ENCODE results near the gene PIP4P1. TPM values are rescaled to one million over a fixed set of nuclear protein-coding genes. Genes with fewer than 3 reads are reported as not detected.
A peak's percentile ranks its signal among the peaks of the same experiment; 100 is the strongest.

Gene PIP4P1
- total and polyA plus RNA-seq, 2 of the 8 experiments (the other 6 are each of a cell fraction or from before 2014, with no cell fraction given): 29.5 to 60.0 TPM

DNA sequence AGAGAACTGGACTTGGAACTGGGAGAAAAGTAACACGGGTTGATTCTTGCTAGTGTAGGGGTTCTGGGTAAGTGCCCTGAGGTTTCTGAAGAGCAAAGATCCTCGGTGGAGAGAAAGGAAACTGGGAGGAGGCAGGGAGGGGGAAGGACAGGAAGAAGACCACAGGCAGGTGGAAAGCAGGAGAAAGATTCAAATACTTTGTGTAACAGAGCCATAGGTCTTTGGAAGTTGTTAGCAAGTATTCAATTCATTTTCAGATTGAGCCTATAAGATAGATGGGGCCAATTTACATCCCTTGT, 9.3 kb upstream of the PIP4P1 start:
- H2BK20ac ChIP-seq (ENCODE audit: low read length): no peak overlapping the region
- peaks cover 4 to 9% of the 10 kb centered on the region in 2 experiments for H4K20me1 ChIP-seq (replicated peaks in 1 of 2; ENCODE audit: control insufficient read depth in 1 of 2, insufficient read depth in 2 of 2, low read length in 2 of 2)
- H3K36me3 ChIP-seq (ENCODE audit: control insufficient read depth in 2 of 4, insufficient read depth in 4 of 4, low read length in 3 of 4): peaks cover 18 to 32% (median 29%) of the 10 kb centered on the region in 4 experiments; a peak in 7 of 8 replicates
- peak overlapping the region; percentile 92 to 100 for H3K4me2 ChIP-seq (ENCODE audit: insufficient read depth in 1 of 2, low read depth in 2 of 2, low read length in 2 of 2)
- peak overlapping the region; percentile 93; the same call in 1 of the 2 replicates for H2BK12ac ChIP-seq (ENCODE audit: low read depth, low read length)
- FAIRE-seq: no peak
- ChIA-PET CTCF (ENCODE audit: partially characterized antibody) (interaction anchor here (1.7 kb wide), 1 partner anchor 135 kb away, joined by 10 read pairs; no protein-coding TSS in a partner anchor), POLR2A (ENCODE audit: partially characterized antibody) (interaction anchor here (1.1 to 6.7 kb wide), 21 partner anchors 8 to 214 kb away, joined by 3 to 88 read pairs (median 9); partner anchors contain the start of genes APEX1, KLHL33, OSGEP and PARP2)
- peak overlapping the region; percentile 52; the same call in 1 of the 2 replicates for H2AFZ ChIP-seq (ENCODE audit: low read length)
- H3K23me2 ChIP-seq (ENCODE audit: low read depth, low read length): peaks cover 10% of the 10 kb centered on the region
- peak overlapping the region; percentile 85 for H3K18ac ChIP-seq (ENCODE audit: extremely low read depth, low read length)
- H2BK5ac ChIP-seq (ENCODE audit: low read depth, low read length): 0 out of 2 replicates have a peak overlapping the region, but pooled peaks have one; percentile 86
- no peak overlapping the region for H3K14ac ChIP-seq (ENCODE audit: insufficient read length)
- H3K23ac ChIP-seq (ENCODE audit: insufficient read length): no peak overlapping the region
- no peak for DNase-seq (ENCODE audit: low read depth in 1 of 2, low spot score in 2 of 2)
- H4K5ac ChIP-seq (ENCODE audit: insufficient read length, low read depth, low read length): no peak overlapping the region
- TF ChIP-seq RNF2 (IDR thresholded peaks at IDR 0.05; ENCODE audit: borderline replicate concordance, low read depth, low read length, missing control alignments, poor library complexity, severe bottlenecking): no peak
- TF ChIP-seq SIX5 (IDR thresholded peaks at IDR 0.05; ENCODE audit: low read depth, low read length): no peak
- TF ChIP-seq TCF12 (IDR thresholded peaks at IDR 0.05; ENCODE audit: low read depth, low read length): no peak
- no peak overlapping the region for H4K8ac ChIP-seq (ENCODE audit: extremely low read depth, insufficient read depth, low read length)
- no peaks in the 10 kb centered on the region for H3K9me3 ChIP-seq (ENCODE audit: insufficient read depth in 2 of 2, low read depth in 1 of 2, low read length in 1 of 2)
- H4K91ac ChIP-seq (replicated peaks; ENCODE audit: insufficient read length, low read length): no peak overlapping the region
- peak overlapping the region; percentile 64 to 95 (median 92) for H3K9ac ChIP-seq (replicated peaks in 1 of 4; ENCODE audit: extremely low read depth in 1 of 4, low read depth in 3 of 4, low read length in 3 of 4)
- H3K56ac ChIP-seq (replicated peaks; ENCODE audit: insufficient read length, low read depth, low read length): no peak overlapping the region
- H3K79me2 ChIP-seq (ENCODE audit: control insufficient read depth in 1 of 2, insufficient read depth in 2 of 2, low read length in 2 of 2): peaks cover 14 to 36% of the 10 kb centered on the region in 2 experiments; a peak in 3 of 4 replicates
- no peak overlapping the region for H3K4ac ChIP-seq (replicated peaks; ENCODE audit: insufficient read length, low read depth, low read length)
- H3K4me1 ChIP-seq (replicated peaks in 1 of 4; ENCODE audit: control insufficient read depth in 3 of 4, insufficient read depth in 4 of 4, low read length in 3 of 4): peaks cover 0 to 5% (median 2%) of the 10 kb centered on the region in 4 experiments; a peak in 3 of 7 replicates
- peak overlapping the region; percentile 85 to 97 (median 90); a peak in 7 of 8 replicates for H3K4me3 ChIP-seq (ENCODE audit: extremely low read depth in 1 of 4, insufficient read depth in 2 of 4, low read depth in 3 of 4, low read length in 4 of 4)
- WGBS, 2 experiments (ENCODE audit: extremely low coverage in 1 of 2, insufficient coverage in 1 of 2, insufficient read length in 1 of 2, insufficient replicate concordance in 2 of 2, low coverage in 1 of 2, low lambda C conversion rate in 2 of 2, missing lambda C conversion rate in 1 of 2): 17% methylated on average over 2 of the region's 2 CpGs; no CpG with 5 or more reads in 1 of the 2 experiments
- H2BK120ac ChIP-seq (replicated peaks; ENCODE audit: low read depth, low read length): no peak overlapping the region
- H2BK15ac ChIP-seq (ENCODE audit: low read length): 0 out of 2 replicates have a peak overlapping the region, but pooled peaks have one; percentile 76
- no peaks in the 10 kb centered on the region for H3K27me3 ChIP-seq (replicated peaks in 1 of 4; ENCODE audit: control insufficient read depth in 3 of 4, extremely low read depth in 1 of 4, insufficient read depth in 3 of 4, low read length in 3 of 4)
- H3K27ac ChIP-seq (ENCODE audit: low read depth, low read length): peak overlapping the region; percentile 36; the same call in 1 of the 2 replicates
- peaks cover 12% of the 10 kb centered on the region; the same call in 1 of the 2 replicates for H3K79me1 ChIP-seq (ENCODE audit: low read depth, low read length)
- H2AK5ac ChIP-seq (ENCODE audit: low read depth, low read length): no peak overlapping the region
